DMS53 treated with DMSO at 0.1 percent for 48 hours (cell line): ENCODE data around the gene IL24.

Experiments
- DNase-seq: peaks from one replicate; lab custom pipeline; 2025; ENCODE audit not compliant: unreplicated experiment; lab: John Stamatoyannopoulos, UW

IL24 gene

DNA sequence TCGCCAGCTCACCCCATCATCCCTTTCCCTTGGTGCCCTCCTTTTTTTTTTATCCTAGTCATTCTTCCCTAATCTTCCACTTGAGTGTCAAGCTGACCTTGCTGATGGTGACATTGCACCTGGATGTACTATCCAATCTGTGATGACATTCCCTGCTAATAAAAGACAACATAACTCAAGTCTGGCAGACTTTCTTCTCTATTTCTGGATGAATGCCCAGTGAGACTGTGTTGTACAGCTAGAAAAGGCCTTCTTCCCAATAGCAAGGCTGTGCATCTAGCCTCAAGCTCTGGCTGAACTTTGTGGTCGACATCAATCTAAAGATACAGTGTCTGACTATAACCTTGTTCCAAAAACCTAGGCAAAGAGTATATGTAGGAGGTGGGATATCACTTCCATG lies 6.4 kb downstream of the IL24 start:
- DNase-seq, result no peak

GRCh38 chr1:206904423-206905142 lies 7.3 kb downstream of the IL24 start:
- no peak for DNase-seq

GRCh38 chr1:206905295-206906164 lies 8.3 kb downstream of the IL24 start:
- DNase-seq, result no peak

DNA sequence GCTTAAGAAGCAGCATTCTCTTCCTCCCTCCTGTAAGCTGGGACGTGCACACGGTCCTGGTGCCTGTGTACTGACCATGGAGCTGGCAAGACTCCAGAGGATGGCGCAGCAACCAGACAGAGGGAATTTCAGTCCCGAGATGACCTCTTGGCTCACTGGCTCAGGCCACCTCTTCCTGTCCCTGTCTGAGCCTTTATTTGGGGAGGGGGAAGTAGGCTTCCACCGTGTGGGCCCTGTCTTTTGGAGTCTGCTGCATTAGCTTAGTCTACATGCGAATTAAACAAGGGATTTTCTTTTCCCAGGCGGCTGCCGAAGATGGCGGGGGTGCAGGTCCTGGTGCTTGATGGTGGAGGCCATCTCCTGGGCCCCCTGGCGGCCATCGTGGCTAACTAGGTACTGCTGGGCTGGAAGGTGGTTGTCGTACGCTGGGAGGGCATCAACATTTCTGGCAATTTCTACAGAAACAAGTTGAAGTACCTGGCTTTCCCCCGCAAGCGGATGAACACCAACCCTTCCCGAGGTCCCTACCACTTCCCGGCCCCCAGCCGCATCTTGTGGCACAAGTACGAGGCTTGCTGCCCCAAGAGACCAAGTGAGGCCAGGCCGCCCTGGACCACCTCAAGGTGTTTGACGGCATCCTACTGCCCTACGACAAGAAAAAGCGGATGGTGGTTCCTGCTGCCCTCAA lies 10.2 kb downstream of the IL24 start:
- no peak for DNase-seq

- DNase-seq, result no peak
Measured at GRCh38 chr1:206908038-206908437, 10.8 kb downstream of the IL24 start.

DNA sequence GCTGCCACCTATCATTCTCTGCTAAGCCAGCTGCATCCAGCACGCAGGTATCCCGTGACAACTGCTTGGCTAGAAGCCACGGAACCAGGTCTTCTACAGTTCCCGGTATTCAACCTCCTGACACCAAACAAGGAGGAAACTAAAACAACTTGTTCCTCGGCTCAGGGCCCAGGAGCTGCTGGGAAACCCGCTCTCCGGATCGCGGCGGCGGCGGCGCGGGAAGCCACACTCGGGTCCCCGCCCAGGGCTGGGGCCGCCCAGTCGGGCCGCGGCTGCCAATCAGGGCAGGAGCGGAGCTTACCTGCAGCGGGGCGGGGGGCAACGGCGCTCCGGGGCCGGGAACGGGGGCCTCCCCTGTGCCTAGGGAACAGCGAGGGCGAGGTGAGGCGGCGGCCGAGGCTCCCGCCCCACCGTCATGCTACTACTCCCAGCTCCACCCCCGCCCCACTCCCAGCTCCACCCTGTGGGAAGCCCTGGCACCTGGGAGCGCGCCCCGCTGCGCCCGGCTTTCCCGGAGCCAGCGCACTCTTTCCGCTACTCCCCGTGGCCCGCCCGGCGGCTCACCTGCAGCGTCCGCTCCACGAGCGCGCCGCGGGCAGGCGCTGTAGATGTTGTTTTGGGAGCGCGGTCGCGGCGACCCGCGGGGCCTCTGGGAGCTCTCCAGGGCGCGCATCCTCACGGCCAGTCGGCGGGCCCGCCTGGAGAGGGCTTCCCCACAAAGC lies 12.1 kb downstream of the IL24 start:
- peak; percentile 84 for DNase-seq

DNA sequence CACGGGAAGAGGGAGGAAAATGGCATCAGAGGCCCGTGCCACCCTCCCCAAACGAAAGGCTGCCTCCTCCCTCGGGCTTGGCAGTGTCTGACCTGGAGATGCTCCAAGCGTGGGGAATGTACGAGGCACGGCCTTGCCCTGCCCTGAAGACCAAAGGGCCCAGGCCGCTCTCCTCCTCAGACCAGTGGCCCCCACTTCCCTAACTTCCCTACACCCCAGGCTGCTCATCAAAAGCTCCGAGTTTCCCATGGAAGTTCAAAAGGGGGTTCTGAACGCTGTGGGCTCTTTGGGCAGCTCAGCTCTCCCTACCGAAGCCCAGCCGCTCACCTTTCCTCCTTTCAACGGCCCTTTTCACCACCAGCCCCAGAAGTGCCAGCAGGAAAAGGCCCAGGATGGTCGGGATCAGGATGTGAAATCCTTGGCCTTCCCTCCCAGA lies 12.7 kb downstream of the IL24 start:
- no peak for DNase-seq

DNA sequence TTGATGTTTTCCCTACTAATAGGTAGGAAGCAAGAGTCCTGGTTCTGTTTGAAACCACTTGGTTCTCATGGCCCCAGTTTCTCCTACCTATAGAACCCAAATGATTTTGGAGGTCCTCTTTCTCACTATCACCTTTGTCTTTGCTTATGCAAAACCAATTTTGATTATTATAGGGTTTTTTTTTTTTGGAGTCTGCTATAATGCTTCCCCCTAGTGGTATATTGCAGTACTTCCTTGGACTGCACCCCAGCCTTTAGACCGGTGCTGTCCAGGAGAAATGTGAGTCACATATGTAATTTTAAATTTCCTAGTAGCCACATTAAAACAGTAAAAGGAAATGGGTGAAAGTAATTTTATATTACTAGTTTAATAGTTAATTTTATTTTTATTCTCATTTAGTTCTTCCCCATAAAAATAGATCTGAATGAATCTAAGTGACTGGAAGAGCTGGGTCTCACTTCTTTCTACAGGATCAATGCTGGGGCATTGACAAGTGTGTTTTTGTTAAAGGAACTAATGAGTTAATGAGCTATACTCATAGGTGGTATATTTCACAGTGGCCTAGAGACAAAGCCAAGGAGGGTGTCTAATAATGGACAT lies 13.9 kb downstream of the IL24 start:
- DNase-seq, result peak; percentile 69

DNA sequence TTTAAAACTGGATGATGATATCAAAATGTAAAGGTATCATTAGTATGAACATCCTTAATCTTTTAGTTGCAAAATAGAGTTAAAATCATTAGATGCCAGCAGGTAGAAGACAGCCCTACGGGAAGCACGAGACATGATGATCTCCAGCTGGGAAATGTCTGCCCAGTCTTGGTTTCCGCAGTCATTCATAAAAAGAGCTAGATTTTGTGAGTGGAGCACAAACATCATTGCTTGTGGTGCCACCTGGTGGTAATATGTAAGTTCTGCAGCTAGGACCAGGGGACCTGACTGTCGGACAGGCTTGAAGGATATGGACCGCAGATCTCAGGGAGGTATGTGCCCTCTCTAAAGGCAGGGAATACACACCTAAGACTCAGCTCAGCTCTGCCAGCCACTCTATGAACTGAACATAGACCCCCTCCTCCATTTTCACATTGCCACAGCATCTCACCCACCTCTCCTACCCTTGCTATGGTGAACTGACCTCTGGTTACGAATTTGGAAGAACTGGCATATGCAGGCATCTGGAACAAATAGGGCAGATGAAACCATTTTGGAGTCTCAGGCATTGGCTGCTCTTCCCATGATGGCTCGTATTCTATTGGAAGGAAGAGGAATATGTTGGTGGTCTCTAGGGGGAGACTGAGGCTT lies 15.3 kb downstream of the IL24 start:
- peak; percentile 92 for DNase-seq

GRCh38 chr1:206913766-206914537 lies 16.7 kb downstream of the IL24 start:
- DNase-seq, result no peak

DNA sequence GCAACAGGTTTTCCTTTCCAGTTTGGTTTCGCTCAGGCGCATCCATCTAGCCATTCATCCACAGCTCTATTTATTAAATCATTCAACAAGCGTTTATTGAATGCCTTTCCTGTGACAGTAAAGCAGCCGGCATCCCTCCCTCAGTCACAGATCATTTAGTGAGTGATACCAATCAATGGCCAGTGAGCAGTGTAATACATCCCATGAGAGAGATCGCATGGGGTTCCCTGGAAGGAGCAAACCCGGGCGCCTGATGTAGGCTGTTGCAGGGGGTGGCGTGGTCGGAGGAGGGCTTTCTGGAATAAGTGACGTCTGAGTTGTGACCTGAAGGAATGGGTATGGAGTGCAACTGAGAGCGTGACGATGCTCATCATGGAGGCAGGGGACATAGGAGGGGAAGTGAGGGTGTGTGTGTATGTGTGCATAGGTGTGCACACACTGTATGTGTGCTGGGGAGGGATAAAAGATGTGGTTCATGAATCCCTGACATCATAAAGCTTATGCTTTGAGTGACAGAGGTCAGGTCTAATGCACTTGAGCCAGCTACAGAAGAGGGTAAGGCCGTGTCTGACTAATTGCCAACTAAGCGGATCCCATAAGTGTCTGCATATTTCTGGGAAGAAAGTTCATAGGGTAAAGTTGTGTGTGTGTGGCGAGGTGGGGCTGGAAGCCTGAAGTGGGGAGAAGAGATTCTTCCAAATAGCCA lies 17.9 kb downstream of the IL24 start:
- no peak for DNase-seq

DNA sequence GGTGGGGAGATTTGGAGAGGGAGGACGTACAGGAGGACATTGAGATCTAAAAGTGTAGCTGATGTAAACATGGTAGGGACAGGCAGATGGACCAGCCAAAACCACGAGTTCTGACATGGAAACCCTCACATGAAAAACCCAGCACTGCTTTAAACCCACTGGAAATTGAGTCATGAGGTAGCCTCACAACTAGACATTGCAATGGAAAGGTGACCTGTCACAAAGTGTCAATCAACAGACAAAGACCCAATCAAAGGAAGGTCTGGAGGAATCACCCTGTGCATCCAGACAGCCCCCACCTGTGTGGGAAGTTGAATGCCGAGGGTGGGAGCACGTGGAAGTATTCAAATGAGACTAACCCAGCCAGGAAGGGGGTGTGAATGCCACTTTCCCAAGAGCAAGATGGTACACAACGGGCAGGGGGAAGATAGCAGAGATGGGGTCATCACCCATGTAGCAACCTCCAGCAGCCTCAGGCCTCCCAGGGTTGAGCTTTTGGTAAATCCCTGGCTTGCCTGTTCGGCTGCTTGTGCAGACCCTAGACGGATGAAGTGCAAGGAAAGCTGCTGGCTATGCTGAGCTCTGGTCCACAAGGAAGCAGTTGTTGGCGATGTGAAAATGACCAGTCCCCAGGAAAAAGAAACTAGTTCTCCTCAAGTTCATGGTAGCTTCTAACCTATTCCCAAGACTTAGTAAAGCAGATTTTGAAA lies 18.9 kb downstream of the IL24 start:
- DNase-seq, result no peak

DNA sequence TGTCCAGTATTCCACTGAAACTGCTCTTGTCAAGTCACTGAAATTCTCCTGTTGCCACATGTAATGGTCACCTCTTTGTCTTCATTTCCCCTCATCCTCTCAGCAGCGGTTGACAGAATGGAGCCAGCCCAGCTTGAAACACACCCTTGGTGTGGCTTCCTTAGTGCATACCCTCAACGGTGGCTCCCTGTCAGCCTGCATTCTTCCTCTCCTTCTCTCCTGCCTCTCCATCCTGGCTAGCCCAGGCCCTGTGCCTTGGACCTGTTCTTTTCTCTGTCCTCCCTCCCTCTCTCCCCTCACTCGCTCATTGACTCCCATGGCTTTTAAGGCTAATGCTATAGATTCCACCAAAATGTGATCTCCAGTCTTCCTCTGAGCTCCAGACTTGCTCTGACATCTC lies 20.8 kb downstream of the IL24 start:
- no peak for DNase-seq

DNA sequence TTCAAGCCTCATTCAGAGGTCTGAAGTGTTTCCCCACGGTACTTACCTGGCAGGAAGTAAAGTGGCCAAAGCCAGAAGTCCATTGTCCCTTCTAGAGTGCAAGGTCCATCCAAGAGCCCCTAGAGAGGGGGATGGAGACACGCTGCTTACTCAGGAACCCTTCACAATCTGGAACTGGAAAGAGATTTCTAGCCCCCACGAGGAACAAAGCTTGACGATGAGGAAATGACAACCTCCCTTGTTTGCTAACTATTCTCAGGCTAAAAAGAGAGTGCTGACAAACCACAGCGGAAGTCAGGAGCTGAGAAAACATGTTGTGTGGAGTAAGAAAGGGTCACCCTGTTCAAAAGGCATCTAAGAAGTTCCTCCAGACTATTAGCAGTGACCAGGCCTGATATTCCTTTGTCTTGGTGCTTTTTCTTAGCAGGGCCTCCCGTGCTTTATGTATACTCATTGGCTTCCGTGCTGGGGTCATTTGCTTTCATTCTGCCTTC lies 24.6 kb downstream of the IL24 start, which contains the start of gene FCMR:
Gene FCMR (minus strand): TSS at position 170 of the 494 bp plus-strand sequence. CDS start 87 bp downstream, at position 83.
- peak; percentile 73 for DNase-seq

DNA sequence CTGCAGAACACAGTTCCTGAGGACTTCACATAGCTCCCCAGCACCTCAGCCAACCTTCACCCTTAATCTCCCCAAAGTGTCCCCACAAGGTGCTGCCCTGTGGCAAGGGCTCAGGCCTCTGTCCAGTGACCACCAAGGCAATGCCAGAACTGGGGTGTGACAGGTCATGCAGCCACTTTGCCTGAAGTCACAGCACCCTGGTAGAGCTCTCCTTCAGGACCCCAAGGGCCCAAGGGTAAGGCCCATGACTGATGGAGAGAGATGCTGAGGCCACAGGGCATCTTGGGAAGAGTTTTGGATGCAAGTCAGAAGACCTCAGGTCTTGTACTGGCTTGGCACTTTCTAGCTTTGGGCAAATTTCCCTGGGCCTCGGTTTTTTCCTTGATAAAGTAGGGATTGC lies 25.3 kb downstream of the IL24 start:
- DNase-seq, result no peak

DNA sequence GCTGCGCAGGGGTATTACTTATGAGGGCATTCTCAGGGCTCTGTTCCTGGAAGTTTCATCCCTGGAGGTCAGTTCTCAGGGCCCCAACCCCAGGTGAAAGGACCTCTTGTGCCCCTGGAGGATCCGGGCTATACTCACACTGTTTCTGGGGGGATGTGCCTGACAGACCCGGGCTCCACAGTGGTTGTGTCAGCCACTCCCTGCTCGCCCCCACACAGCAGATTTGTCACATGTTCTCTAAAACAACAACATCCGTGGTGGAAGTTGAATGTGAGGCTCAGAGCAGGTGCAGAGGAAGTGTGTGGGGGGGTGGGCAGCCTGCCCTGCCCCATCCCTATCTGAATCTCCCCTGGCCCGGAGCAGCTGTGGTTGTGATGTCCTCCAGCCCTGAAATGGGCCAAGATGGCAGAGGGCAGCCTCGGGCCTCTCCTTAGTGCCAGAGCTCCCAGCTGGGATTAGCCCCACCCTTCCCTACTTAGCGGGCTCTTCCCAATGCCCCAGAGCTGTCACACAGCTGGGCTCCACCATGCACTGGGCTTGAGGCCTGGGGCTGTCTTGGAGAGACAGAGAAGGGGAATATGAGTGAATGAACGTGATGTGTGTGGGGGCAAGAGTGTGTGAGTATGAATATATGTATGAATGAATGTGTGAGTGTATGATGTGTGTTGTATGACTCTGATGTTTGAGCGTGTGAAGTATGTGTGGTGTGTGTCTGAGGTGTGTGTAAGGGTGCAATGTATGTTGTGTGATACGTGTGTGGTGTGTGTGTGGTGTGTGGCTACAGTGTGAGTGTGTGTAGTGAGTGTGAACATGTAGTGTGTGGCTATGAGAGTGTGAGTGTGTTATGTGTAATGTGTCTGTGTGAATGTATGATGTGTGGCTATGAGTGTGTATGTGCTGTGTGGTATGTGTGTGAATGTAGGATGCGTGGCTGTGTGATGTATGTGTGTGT lies 26.0 kb downstream of the IL24 start:
- no peak for DNase-seq
